Natural killer cell (primary cell): Measurements from ENCODE around the gene AMPD3. TPM values are rescaled to one million over a fixed set of nuclear protein-coding genes. Genes with fewer than 3 reads are reported as not detected.

Experiments used
- ATAC-seq, 3 donors: fragments of 150-1000 bp in 2 of 3; fragments of 200-7000 bp in 1 of 3; cut with Tn5 transposase; 1 replicate in 1 of 3; 2 replicates in 2 of 3; pipeline ENCODE4 v1.10.0; 2021; ENCODE audit warnings: mild to moderate bottlenecking in 2 of 3, moderate library complexity in 2 of 3
- DNase-seq, 2 donors: peaks; one replicate each; pipeline versions ENCODE4 v3.0.0 to v3.0.0-alpha.2; 2013 to 2021; ENCODE audit warnings: mixed read lengths in 1 of 2
- H3K27ac ChIP-seq: one replicate; pipeline ENCODE4 v1.5.1; 2013; ENCODE audit warnings: mild to moderate bottlenecking, low read length
- H3K27me3 ChIP-seq: one replicate; pipeline ENCODE4 v1.6.1; 2013; ENCODE audit warnings: low read length; ENCODE audit not compliant: control insufficient read depth, insufficient read depth
- H3K36me3 ChIP-seq: one replicate; pipeline ENCODE4 v1.6.1; 2013; ENCODE audit warnings: low read length; ENCODE audit not compliant: control insufficient read depth, insufficient read depth
- H3K4me1 ChIP-seq: one replicate; pipeline ENCODE4 v1.6.1; 2013; ENCODE audit warnings: low read length; ENCODE audit not compliant: control insufficient read depth, insufficient read depth
- H3K4me3 ChIP-seq: one replicate; pipeline ENCODE4 v1.5.1; 2013; ENCODE audit warnings: low read length
- H3K9me3 ChIP-seq: one replicate; pipeline ENCODE4 v1.6.1; 2013; ENCODE audit warnings: low read length; ENCODE audit not compliant: control insufficient read depth, insufficient read depth
- H3K27ac Mint-ChIP-seq, 2 donors: one replicate each; pipeline ENCODE4 v1.8.0; 2022; ENCODE audit warnings: mild to moderate bottlenecking in 2 of 2, mixed read lengths in 2 of 2, moderate library complexity in 1 of 2
- H3K27me3 Mint-ChIP-seq, 2 donors: one replicate each; pipeline ENCODE4 v1.8.0; 2022; ENCODE audit warnings: low read depth in 2 of 2, mixed read lengths in 2 of 2
- H3K36me3 Mint-ChIP-seq: one replicate; pipeline ENCODE4 v1.8.0; 2022; ENCODE audit warnings: mixed read lengths
- H3K4me1 Mint-ChIP-seq, 2 donors: one replicate each; pipeline ENCODE4 v1.8.0; 2022; ENCODE audit warnings: mixed read lengths in 2 of 2
- H3K4me3 Mint-ChIP-seq: one replicate; pipeline ENCODE4 v1.8.0; 2022; ENCODE audit warnings: mild to moderate bottlenecking, moderate library complexity, mixed read lengths
- H3K9me3 Mint-ChIP-seq, 2 donors: one replicate each; pipeline ENCODE4 v1.8.0; 2022; ENCODE audit warnings: mixed read lengths in 2 of 2
- WGBS: methylation state at CpG from one replicate; pipeline ENCODE4 v1.1.7; 2013; ENCODE audit warnings: missing lambda C conversion rate; ENCODE audit not compliant: insufficient coverage; 5-methylcytosine and 5-hydroxymethylcytosine counted together
- intact Hi-C: fragments of 100-400 bp; cut with micrococcal nuclease; formaldehyde crosslinking; loops from one replicate; pipeline ENCODE4 v1.14.2; 2022
- total RNA-seq, 4 donors: library from RNA; stranded (reverse); fragments of 120-200 nt in 1 of 4; gene quantifications; one replicate each; pipeline versions ENCODE4 v1.2.3 to v1.2.4, GENCODE V29; 2013 to 2022
- TF ChIP-seq, protein P1 (sequence below): fragments of 200-600 bp; IDR thresholded peaks from one replicate; pipeline ENCODE4 v1.8.0; 2022; ENCODE audit warnings: antibody characterized with exemption

AMPD3 gene
- total RNA-seq, 3 donors from 2014 or later (not counting 1 experiment from before 2014, with no cell fraction given): 5.5 to 9.2 (median 6.8) TPM

DNA sequence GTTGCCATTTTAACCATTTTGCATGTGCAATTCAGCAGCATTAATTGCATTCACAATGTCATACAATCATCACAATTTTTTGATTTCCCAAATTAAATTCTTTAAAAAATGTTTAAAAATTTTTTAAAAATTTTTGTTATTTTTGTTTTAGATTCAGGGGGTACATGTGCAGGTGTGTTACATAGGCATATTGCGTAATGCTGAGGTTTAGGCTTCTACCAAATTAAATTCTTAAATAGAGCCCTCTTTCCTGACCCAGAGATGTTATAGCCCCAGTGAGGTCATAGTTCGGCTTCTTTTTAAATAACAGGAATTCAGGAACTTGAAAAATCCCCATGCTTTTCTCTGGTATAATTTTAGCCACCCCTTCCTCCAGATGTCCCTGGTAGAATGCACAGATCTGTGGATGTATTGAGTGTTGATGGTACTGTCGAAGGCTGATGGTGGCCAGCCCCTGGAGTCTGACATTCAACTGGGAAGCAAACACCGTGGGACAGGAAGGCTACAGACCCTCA lies 11.3 kb upstream of the AMPD3 start:
- Mint-ChIP-seq H3K4me1 (peaks cover 26 to 33% of the 10 kb centered on the region in 2 donors), H3K27ac (no peak overlapping the region), H3K36me3 (no peaks in the 10 kb centered on the region), H3K9me3 (no peaks in the 10 kb centered on the region), H3K27me3 (peaks cover 41 to 42% of the 10 kb centered on the region in 2 donors), H3K4me3 (no peak overlapping the region)
- Histone ChIP-seq H3K36me3 (no peaks in the 10 kb centered on the region), H3K4me3 (no peak overlapping the region), H3K27me3 (peaks cover 5% of the 10 kb centered on the region), H3K27ac (no peak overlapping the region), H3K4me1 (peaks cover 16% of the 10 kb centered on the region), H3K9me3 (no peaks in the 10 kb centered on the region)
- TF ChIP-seq, protein P1, sequence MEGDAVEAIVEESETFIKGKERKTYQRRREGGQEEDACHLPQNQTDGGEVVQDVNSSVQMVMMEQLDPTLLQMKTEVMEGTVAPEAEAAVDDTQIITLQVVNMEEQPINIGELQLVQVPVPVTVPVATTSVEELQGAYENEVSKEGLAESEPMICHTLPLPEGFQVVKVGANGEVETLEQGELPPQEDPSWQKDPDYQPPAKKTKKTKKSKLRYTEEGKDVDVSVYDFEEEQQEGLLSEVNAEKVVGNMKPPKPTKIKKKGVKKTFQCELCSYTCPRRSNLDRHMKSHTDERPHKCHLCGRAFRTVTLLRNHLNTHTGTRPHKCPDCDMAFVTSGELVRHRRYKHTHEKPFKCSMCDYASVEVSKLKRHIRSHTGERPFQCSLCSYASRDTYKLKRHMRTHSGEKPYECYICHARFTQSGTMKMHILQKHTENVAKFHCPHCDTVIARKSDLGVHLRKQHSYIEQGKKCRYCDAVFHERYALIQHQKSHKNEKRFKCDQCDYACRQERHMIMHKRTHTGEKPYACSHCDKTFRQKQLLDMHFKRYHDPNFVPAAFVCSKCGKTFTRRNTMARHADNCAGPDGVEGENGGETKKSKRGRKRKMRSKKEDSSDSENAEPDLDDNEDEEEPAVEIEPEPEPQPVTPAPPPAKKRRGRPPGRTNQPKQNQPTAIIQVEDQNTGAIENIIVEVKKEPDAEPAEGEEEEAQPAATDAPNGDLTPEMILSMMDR: no peak
- ATAC-seq (no peak), DNase-seq (no peak)
- intact Hi-C loops: loop anchor here (5.0 kb wide), 1 partner anchor 299 kb away; no protein-coding TSS in a partner anchor
- WGBS: 94% methylated on average over 4 of the region's 4 CpGs

DNA sequence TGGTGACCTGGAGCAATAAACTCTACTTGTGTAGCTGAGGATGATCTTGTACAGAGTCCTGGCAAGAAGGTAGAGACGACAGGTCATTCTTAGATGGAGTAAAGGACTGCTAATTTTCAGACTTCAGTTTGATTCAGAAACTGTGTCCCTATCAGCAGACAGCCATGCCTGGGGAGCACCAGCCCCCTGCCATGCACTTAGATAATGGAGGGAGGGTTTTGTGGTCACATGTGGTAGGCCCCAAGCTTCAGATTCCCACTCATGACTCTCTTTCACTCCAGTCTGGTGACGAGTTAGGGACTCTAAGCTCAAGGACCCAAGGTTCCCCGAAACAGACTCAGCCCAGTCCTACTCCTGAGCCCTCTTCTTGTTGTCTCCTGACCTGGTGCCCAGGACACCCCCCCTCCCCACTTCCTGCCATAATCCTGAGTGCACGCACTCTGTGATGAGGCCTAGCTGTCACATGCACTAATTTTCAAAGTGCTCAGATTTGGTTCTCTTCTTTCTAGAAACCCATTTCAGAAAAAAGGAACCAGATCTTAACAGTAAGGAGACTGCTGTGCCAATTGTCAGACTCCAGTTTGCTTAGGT lies 10.2 kb upstream of the AMPD3 start:
- Mint-ChIP-seq H3K27ac (no peak overlapping the region), H3K9me3 (no peaks in the 10 kb centered on the region), H3K4me1 (peaks cover 34 to 39% of the 10 kb centered on the region in 2 donors), H3K36me3 (no peaks in the 10 kb centered on the region), H3K27me3 (peaks cover 40 to 50% of the 10 kb centered on the region in 2 donors), H3K4me3 (no peak overlapping the region)
- Histone ChIP-seq H3K4me1 (peaks cover 21% of the 10 kb centered on the region), H3K9me3 (no peaks in the 10 kb centered on the region), H3K4me3 (no peak overlapping the region), H3K27me3 (peaks cover 5% of the 10 kb centered on the region), H3K27ac (no peak overlapping the region), H3K36me3 (no peaks in the 10 kb centered on the region)
- ATAC-seq: no peak
- intact Hi-C loops: loop anchor here (5.0 kb wide), 1 partner anchor 297 kb away; no protein-coding TSS in a partner anchor
- TF ChIP-seq, protein P1: no peak
- WGBS: 72% methylated on average over 4 of the region's 4 CpGs
- peak in 1 of 2 donors; percentile 39 for DNase-seq

DNA sequence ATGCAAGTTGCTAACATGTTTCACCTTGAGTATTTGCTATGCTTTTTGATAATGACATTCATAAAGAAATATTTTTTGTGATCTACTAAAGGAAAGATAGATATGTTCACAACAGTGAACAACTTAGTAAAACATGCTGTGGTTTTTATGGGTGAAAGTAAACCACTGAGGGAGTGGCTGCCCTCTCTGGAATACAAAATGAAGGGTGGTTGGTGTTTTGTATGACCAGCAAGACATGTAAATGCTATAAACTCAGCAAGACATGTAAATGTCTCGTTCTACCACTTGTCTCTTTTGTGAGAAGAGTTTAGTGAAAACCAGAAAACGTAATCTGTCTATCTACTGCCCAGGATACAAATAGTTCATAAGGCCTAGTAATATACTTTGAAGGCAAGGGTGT lies 7.6 kb upstream of the AMPD3 start:
- no peak overlapping the region for H3K27ac Mint-ChIP-seq
- ATAC-seq (no peak), DNase-seq (no peak)
- Histone ChIP-seq H3K9me3 (no peaks in the 10 kb centered on the region), H3K4me3 (no peak overlapping the region), H3K27ac (no peak overlapping the region), H3K4me1 (peaks cover 28% of the 10 kb centered on the region), H3K27me3 (peaks cover 10% of the 10 kb centered on the region), H3K36me3 (no peaks in the 10 kb centered on the region)
- TF ChIP-seq, protein P1: no peak
- 71% methylated on average over 2 of the region's 2 CpGs for WGBS
- intact Hi-C loops: no loop called here
- H3K36me3 Mint-ChIP-seq: no peaks in the 10 kb centered on the region
- H3K4me3 Mint-ChIP-seq: no peak overlapping the region
- no peaks in the 10 kb centered on the region for H3K9me3 Mint-ChIP-seq
- peaks cover 26 to 34% of the 10 kb centered on the region in 2 donors for H3K4me1 Mint-ChIP-seq
- peaks cover 31 to 44% of the 10 kb centered on the region in 2 donors for H3K27me3 Mint-ChIP-seq
